ENCODE measurements around the gene TGIF2. TPM values are rescaled to one million over a fixed set of nuclear protein-coding genes. Genes with fewer than 3 reads are reported as not detected.
A peak's percentile ranks its signal among the peaks of the same experiment; 100 is the strongest.

TGIF2 gene
- total RNA-seq, 1 donor from 2014 or later: 12.4 TPM

- H3K27me3 ChIP-seq (ENCODE audit: low read depth): no peaks in the 10 kb centered on the region
- H3K4me3 ChIP-seq: no peak overlapping the region
- H3K9me3 ChIP-seq: no peaks in the 10 kb centered on the region
- peaks cover 50% of the 10 kb centered on the region for H3K36me3 ChIP-seq
- intact Hi-C loops (cut with DNase I): no loop called here
- peaks cover 24% of the 10 kb centered on the region for H3K4me1 ChIP-seq
- ATAC-seq (no peak), DNase-seq (no peak)
- no peak overlapping the region for H3K27ac ChIP-seq
- no peak for TF ChIP-seq CTCF (IDR thresholded peaks at IDR 0.05)
These were observed 5.1 kb downstream of the TGIF2 start for GRCh38 chr20:36578356-36579041.

GRCh38 chr20:36579996-36580545 is 6.7 kb downstream of the TGIF2 start:
- peaks cover 17% of the 10 kb centered on the region for H3K4me1 ChIP-seq
- no peaks in the 10 kb centered on the region for H3K27me3 ChIP-seq (ENCODE audit: low read depth)
- TF ChIP-seq CTCF (IDR thresholded peaks at IDR 0.05): no peak
- no peaks in the 10 kb centered on the region for H3K9me3 ChIP-seq
- H3K27ac ChIP-seq: no peak overlapping the region
- no peak overlapping the region for H3K4me3 ChIP-seq
- H3K36me3 ChIP-seq: peaks cover 53% of the 10 kb centered on the region
- intact Hi-C loops (cut with DNase I): no loop called here
- DNase-seq (no peak), ATAC-seq (no peak)

GRCh38 chr20:36582322-36582721 is 8.9 kb downstream of the TGIF2 start:
- Histone ChIP-seq H3K36me3 (peaks cover 53% of the 10 kb centered on the region), H3K27ac (no peak overlapping the region), H3K4me1 (no peaks in the 10 kb centered on the region), H3K4me3 (no peak overlapping the region), H3K9me3 (no peaks in the 10 kb centered on the region), H3K27me3 (ENCODE audit: low read depth) (no peaks in the 10 kb centered on the region)
- TF ChIP-seq CTCF (IDR thresholded peaks at IDR 0.05): no peak
- intact Hi-C loops (cut with DNase I): no loop called here
- no peak for DNase-seq
- no peak for ATAC-seq

GRCh38 chr20:36582821-36583220 is 9.4 kb downstream of the TGIF2 start:
- DNase-seq (no peak), ATAC-seq (no peak)
- H3K27ac ChIP-seq: no peak overlapping the region
- no peaks in the 10 kb centered on the region for H3K4me1 ChIP-seq
- H3K9me3 ChIP-seq: no peaks in the 10 kb centered on the region
- no peak overlapping the region for H3K4me3 ChIP-seq
- peaks cover 53% of the 10 kb centered on the region for H3K36me3 ChIP-seq
- TF ChIP-seq CTCF (IDR thresholded peaks at IDR 0.05): no peak
- no peaks in the 10 kb centered on the region for H3K27me3 ChIP-seq (ENCODE audit: low read depth)
- intact Hi-C loops (cut with DNase I): no loop called here

GRCh38 chr20:36584018-36584481 is 10.7 kb downstream of the TGIF2 start:
- peaks cover 45% of the 10 kb centered on the region for H3K36me3 ChIP-seq

More at GRCh38 chr20:36584018-36584481, 10.7 kb downstream of the TGIF2 start:
- ATAC-seq (peak; percentile 22 to 34), DNase-seq (no peak)
- Histone ChIP-seq H3K27ac (no peak overlapping the region), H3K4me1 (no peaks in the 10 kb centered on the region), H3K9me3 (no peaks in the 10 kb centered on the region), H3K4me3 (no peak overlapping the region), H3K27me3 (ENCODE audit: low read depth) (no peaks in the 10 kb centered on the region)
- intact Hi-C loops (cut with DNase I): no loop called here
- TF ChIP-seq CTCF (IDR thresholded peaks at IDR 0.05): no peak

Measured in lower lobe of right lung (tissue), 2 donors.